Skin of body (tissue), 2 donors: ENCODE results near the gene AVEN. TPM values are rescaled to one million over a fixed set of nuclear protein-coding genes. Genes with fewer than 3 reads are reported as not detected.
"Not testable (repeated sequence)": the region's sequence is repeated elsewhere in the genome, so short reads cannot be mapped to it uniquely, and the experiment has no call there.

Experiments
- DNase-seq: peaks from one replicate; lab custom pipeline; 2025; lab: John Stamatoyannopoulos, UW
- total RNA-seq: library from RNA; depleted of rRNA; stranded (reverse); fragments of >200 nt; gene quantifications from one replicate; pipeline ENCODE4 v1.2.3, GENCODE V29; 2014

Gene AVEN
- total RNA-seq, 1 donor from 2014 or later: 7.4 TPM

DNA sequence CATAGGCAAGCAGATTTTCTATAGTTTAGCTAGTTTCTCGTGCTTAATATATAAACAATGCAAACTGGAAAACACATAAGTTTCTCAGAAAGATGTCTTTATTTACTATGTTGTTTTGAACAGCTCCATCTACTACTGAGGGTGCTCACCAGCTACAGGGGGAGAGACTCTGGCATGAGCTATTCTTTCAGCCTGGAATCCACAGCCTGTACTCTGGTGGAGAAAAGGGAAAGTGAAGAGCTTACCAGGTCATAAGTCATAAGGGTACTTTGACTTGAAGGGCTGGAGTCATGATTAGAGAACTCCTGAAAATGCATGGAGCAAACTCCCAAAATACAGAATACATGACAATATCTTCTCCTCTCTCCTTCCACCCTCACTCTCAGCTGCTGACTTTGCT is 4.4 kb upstream of the AVEN start:
- DNase-seq: no peak

DNA sequence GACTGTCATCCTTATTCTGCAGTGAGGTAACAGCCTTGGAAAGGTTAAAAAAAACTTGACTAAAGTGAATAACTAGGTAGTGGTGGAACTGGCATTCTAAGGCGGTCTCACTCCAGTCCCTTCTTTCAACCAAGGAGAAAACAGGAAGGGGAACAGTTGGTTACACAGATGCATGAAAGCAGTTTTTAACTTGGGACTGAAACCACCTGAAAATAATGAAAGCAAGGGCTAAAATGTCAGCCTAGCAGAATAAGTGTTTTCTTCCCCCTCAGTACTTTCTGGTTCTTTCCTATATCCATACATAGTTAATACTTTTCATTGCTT is 748 bp upstream of the AVEN start:
- no peak for DNase-seq

- DNase-seq: peak; percentile 39
These were observed 757 bp downstream of the AVEN start for GRCh38 chr15:34038023-34038870.

DNA sequence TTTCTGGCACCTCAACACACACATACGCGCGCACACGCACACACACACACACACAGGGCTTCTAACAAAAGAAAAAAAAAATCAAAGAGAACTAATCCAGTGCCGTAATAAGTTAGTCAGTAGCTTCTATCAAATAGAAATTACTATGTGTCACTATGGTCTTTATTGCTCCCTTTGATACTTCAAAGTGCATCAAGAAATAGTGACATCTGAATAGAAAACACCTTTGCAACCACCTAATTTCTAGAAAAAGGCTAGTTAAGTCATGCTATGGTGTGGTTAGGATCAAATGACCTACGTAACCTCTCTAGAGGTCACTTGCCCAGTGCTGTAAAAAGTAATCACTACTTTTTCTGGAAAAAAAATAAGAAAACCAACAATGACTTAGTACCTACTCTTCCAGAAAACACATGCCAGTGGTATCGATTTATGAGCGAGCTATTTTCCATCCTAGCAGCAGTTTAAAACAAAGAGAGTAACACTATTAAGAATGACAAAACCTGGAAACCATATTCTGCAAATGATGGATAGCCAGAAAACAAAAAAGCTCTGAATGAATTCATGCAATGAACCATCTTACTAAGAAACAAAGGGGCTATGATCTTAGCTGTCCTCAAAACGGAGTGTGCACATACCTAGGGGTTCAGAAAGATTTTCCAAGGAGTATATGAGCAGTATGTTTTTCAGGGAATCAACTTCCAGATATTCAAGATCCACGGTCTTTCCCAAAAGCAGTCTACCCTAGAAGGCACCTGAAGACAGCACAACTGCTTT is 6.8 kb downstream of the AVEN start:
- DNase-seq: no peak

DNA sequence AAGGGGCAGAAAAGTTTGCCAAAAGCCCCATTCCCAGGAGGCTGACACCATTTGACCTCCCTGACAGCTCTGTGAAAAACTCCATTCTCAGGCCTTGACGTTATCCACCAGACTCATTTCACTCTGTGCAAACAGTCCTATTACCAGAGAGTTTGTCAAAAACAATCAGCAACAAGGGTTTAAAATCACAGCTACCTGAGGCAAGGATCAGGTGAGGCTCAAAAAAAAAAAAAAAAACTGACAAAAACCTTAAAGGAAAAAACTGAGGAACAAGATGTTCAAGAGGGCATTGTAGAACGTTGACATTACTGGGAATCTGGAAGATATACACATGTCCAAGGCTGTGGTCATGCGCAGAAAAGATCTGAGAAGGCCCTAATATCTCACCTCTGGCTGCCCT is 11.4 kb downstream of the AVEN start:
- no peak for DNase-seq

DNA sequence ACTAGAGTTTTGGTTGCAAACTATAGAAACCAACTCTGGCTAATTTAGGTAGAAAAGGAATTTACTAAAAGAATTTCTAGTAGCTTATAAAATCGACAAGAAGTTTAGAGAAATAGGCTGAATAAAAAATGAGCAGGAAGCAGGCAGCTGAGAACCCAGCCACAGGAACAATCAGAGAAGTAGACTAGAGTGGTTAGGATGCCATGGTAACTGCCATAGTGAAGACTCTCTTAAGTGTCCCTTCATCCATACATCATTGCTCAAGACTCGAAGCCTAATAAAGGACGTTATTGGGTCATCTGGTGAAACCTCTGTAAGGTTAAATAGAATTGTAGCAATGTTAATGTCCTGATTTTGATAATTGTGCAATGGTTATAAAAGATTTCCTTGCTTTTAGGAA is 13.8 kb downstream of the AVEN start:
- no peak for DNase-seq

DNA sequence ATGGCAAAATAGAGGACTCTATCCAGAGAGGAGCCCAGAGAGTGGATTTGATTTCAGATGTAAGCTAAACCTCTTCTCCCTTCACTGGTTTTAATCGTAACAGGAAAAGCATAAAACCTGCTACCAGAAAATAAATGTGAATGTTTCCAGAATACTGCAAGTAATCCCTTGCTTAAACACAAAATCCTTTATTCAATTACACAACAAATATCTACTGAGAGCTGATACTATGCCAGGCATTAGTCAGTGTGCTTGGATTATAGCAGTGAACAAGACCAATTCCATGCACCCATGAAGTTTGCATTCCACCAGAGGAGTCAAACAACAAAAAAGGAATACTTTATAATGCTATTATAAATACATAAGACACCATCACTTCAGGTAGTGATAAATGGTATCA is 15.1 kb downstream of the AVEN start:
- no peak for DNase-seq

DNA sequence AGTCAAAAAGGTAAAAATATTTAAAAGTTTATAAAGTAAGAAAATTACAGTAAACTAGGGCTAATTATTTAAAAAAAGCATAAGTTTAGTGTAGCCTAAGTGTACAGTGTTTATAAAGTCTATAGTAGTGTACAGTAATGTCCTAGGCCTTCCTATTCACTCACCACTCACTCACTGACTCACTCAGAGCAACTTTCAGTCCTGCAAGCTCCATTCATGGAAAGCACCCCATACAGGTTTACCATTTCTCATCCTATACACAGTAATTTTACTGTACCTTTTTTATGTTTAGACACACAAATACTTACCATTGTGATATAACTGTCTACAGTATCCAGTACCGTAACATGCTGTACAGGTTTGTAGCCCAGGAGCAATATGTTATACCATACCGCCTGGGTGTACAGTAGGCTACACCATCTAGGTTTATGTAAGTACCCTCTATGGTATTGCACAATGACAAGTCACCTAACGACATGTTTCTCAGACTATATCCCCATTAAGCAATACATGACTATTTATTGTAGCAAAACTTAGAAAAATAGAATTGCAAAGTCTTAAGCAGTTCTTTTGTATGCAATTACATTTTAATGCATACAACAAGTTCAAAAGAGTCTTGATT is 19.5 kb downstream of the AVEN start:
- DNase-seq: no peak

DNA sequence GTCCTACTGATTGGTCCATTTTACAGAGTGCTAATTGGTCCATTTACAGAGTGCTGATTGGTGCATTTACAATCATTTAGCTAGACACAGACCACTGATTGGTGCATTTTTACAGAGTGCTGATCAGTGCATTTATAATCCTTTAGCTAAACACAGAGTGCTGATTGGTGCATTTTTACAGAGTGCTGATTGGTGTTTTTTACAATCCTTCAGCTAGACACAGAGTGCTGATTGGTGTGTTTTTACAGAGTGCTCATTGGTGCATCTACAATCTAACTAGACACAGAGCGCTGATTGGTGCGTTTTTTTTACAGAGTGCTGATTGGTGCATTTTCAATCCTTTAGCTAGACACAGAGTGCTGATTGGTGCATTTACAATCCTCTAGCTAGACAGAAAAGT is 20.3 kb downstream of the AVEN start:
- not testable (repeated sequence) for DNase-seq

GRCh38 chr15:34018021-34018645 is 20.9 kb downstream of the AVEN start:
- no peak for DNase-seq

DNA sequence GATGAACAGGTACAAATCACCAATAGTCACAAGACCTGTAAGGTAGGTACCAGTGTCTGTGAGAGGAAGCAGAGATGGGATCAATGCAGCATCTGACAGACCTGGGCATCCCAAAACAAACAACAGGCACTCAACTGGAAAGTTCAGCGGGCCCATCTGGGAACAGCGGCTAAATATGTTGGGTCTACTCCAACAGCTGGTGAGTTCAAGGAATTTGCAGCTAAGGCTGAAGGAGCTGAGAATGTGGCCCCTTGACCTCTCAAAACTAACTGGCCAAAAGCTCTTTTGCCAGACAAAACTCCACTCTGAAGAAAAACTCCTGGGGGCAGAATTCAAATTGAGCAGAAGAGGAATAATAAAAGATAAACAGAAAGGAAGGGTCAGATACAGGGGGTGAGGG is 24.4 kb downstream of the AVEN start:
- DNase-seq: no peak

GRCh38 chr15:34013746-34014145 is 25.3 kb downstream of the AVEN start:
- no peak for DNase-seq

DNA sequence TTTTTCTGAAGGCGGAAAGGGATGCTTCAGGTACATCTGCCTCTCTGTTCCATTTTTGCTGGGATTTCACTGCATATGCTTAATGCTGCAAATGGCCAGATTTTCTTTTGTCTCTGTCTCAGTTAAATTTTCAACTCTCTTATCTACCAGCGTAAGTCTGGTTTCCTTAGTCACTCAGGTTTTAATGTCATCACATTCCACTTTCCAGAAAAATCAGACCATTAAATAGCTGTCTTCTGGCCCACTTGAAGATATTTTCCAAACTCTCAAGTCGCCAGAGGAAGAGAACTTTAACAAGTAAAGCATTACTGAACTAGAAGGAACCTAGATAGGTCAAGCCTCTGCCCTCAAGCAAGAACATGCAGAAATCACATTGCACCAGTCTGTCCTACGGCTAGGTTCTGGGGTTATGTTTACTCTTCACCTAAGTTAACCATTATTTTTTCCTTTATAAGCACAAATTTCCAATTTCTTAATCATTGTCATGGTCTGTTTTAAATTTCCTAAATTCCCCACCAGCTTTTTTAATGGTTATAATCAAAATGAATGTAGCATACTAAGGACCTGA is 26.5 kb downstream of the AVEN start:
- no peak for DNase-seq

GRCh38 chr15:34011481-34011880 is 27.5 kb downstream of the AVEN start:
- DNase-seq: no peak

GRCh38 chr15:34010921-34011320 is 28.1 kb downstream of the AVEN start:
- DNase-seq: no peak

- no peak for DNase-seq
These were observed 29.3 kb downstream of the AVEN start for GRCh38 chr15:34009656-34010055.

GRCh38 chr15:34006381-34006780 is 32.6 kb downstream of the AVEN start:
- DNase-seq: no peak

DNA sequence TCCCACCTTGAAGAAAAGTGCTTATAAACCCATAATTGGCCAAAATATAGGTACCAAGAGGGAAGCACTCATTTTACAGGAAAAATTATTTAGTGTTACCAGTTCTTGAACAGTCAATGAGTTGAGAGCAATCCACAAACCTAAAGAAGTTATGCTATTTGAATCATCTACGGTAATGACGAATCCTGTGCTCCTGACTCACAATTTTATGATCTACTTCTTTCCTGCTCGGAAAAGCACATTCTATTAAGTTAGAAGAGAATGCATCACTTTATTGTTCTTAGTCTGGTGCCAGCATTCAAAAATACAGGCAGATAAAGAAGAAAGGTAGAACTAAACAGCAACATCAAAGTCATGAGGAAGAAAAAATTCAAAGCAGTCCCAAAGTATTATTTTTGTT is 37.5 kb downstream of the AVEN start:
- no peak for DNase-seq

- DNase-seq: not testable (repeated sequence)
These were observed 43.3 kb downstream of the AVEN start for GRCh38 chr15:33995666-33996065.

GRCh38 chr15:33994005-33994615 is 44.9 kb downstream of the AVEN start:
- DNase-seq: no peak

DNA sequence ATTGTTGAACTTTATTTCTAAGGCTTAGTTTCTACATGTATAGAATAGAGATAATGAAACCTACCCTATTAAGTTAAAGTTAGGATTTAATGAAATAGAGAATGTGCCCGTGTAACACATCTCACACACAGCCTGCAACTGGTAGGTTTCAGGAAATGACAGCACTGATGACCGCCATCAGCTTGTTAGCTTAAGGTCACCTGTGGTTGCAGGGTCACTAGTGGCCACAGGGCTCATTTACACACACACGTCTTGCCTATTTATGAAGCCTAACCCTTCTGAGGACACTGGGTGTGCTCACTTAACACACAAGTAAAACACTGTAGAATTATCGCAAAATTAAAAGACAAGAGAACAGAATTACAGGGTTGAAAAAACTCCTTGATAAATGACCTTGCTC is 50.6 kb downstream of the AVEN start:
- no peak for DNase-seq
